Posterior cingulate gyrus (tissue), 11 donors: ENCODE results near the gene MRPL4.

Source experiments
- DNase-seq, 10 donors: peaks; one replicate each; pipeline versions ENCODE4 v3.0.0 to v3.0.0-alpha.2; 2020 to 2021; ENCODE audit warnings: mixed read lengths in 3 of 10
- intact Hi-C: fragments of 100-400 bp; cut with DNase I; formaldehyde crosslinking; loops from one replicate; pipeline ENCODE4 v1.15.1; 2023

Gene MRPL4

GRCh38 chr19:10251792-10252694 lies at the start of gene MRPL4:
MRPL4 (plus strand) TSS chr19:10252214; CDS start chr19:10252254, 40 bp downstream.
- intact Hi-C loops = loop anchor here (5.0 kb wide), 3 partner anchors 60 to 320 kb away; partner anchors contain the start of genes DNMT1 and EIF3G

GRCh38 chr19:10203686-10204085 lies 48.3 kb upstream of the MRPL4 start:
- no peak for DNase-seq
- intact Hi-C loops = no loop called here

More at GRCh38 chr19:10251792-10252694, at the start of gene MRPL4:
- peak; percentile 89 to 99 (median 94) for DNase-seq

GRCh38 chr19:10205636-10206035 lies 46.4 kb upstream of the MRPL4 start:
- intact Hi-C loops = no loop called here
- DNase-seq = no peak

GRCh38 chr19:10206226-10206885 lies 45.7 kb upstream of the MRPL4 start:
- intact Hi-C loops = no loop called here
- DNase-seq = no peak

GRCh38 chr19:10207026-10207425 lies 45.0 kb upstream of the MRPL4 start:
- no peak for DNase-seq
- intact Hi-C loops = no loop called here

GRCh38 chr19:10209315-10209714 lies 42.7 kb upstream of the MRPL4 start:
- intact Hi-C loops = no loop called here
- DNase-seq = peak in 1 of 10 donors; percentile 8

GRCh38 chr19:10211061-10211460 lies 41.0 kb upstream of the MRPL4 start:
- DNase-seq = no peak
- intact Hi-C loops = no loop called here

GRCh38 chr19:10211691-10212090 lies 40.3 kb upstream of the MRPL4 start:
- DNase-seq = no peak
- intact Hi-C loops = no loop called here

GRCh38 chr19:10214784-10215183 lies 37.2 kb upstream of the MRPL4 start:
- no peak for DNase-seq
- intact Hi-C loops = no loop called here

GRCh38 chr19:10217085-10217484 lies 34.9 kb upstream of the MRPL4 start:
- no peak for DNase-seq
- intact Hi-C loops = no loop called here

- DNase-seq = no peak
- intact Hi-C loops = no loop called here
Measured at GRCh38 chr19:10219678-10220077, 32.3 kb upstream of the MRPL4 start.

- intact Hi-C loops = no loop called here
- no peak for DNase-seq
Measured at GRCh38 chr19:10220695-10221094, 31.3 kb upstream of the MRPL4 start.

GRCh38 chr19:10222201-10222890 lies 29.7 kb upstream of the MRPL4 start:
- no peak for DNase-seq
- intact Hi-C loops = no loop called here

GRCh38 chr19:10223488-10224213 lies 28.4 kb upstream of the MRPL4 start:
- no peak for DNase-seq
- intact Hi-C loops = no loop called here

- intact Hi-C loops = no loop called here
- peak in 1 of 10 donors; percentile 83 for DNase-seq
Measured at GRCh38 chr19:10224337-10224736, 27.7 kb upstream of the MRPL4 start.

- intact Hi-C loops = loop anchor here (2.0 kb wide), 1 partner anchor 31 kb away; the partner anchor contains the start of gene DNMT1
- DNase-seq = no peak
Measured at GRCh38 chr19:10226021-10226375, 26.0 kb upstream of the MRPL4 start.

- DNase-seq = peak in 6 of 10 donors; percentile 9 to 79 (median 42)
- intact Hi-C loops = loop anchor here (2.0 kb wide), 1 partner anchor 32 kb away; the partner anchor contains the start of gene DNMT1
Measured at GRCh38 chr19:10226376-10227025, 25.5 kb upstream of the MRPL4 start.

GRCh38 chr19:10227026-10227971 lies 24.7 kb upstream of the MRPL4 start:
- peak; percentile 83 to 99 (median 92) for DNase-seq
- intact Hi-C loops = loop anchor here (2.0 kb wide), 1 partner anchor 32 kb away; the partner anchor contains the start of gene DNMT1
